Liver (tissue), 9 donors: Measurements from ENCODE around the gene EPHB6. TPM values are rescaled to one million over a fixed set of nuclear protein-coding genes. Genes with fewer than 3 reads are reported as not detected.

Experiments
- DNase-seq: peaks from one replicate; pipeline ENCODE4 v3.0.0-alpha.2; 2017; ENCODE audit warnings: low spot score
- H3K27ac ChIP-seq, 2 donors: one replicate each; pipeline ENCODE4 v1.7.0; 2013; ENCODE audit warnings: inconsistent platforms in 2 of 2, low read length in 2 of 2, control low read depth in 1 of 2, low read depth in 1 of 2, mild to moderate bottlenecking in 1 of 2
- H3K27me3 ChIP-seq, 4 donors: one replicate each; pipeline versions ENCODE4 v1.6.1 to v1.7.0; 2013; ENCODE audit warnings: low read length in 3 of 4, inconsistent platforms in 1 of 4, mild to moderate bottlenecking in 1 of 4, moderate library complexity in 1 of 4; ENCODE audit not compliant: control insufficient read depth in 4 of 4, insufficient read depth in 4 of 4
- H3K36me3 ChIP-seq, 4 donors: one replicate each; pipeline versions ENCODE4 v1.6.1 to v1.7.0; 2013; ENCODE audit warnings: low read length in 3 of 4, mild to moderate bottlenecking in 3 of 4, low read depth in 1 of 4, moderate library complexity in 1 of 4; ENCODE audit not compliant: control insufficient read depth in 4 of 4, insufficient read depth in 3 of 4
- H3K4me1 ChIP-seq, 4 donors: one replicate each; pipeline versions ENCODE4 v1.6.1 to v1.7.0; 2013; ENCODE audit warnings: low read length in 3 of 4, mild to moderate bottlenecking in 3 of 4, moderate library complexity in 1 of 4; ENCODE audit not compliant: control insufficient read depth in 4 of 4, insufficient read depth in 4 of 4
- H3K4me3 ChIP-seq, 3 donors: one replicate each; pipeline versions ENCODE4 v1.6.1 to v1.7.0; 2013; ENCODE audit warnings: low read length in 3 of 3, control low read depth in 1 of 3, low read depth in 1 of 3, mild to moderate bottlenecking in 1 of 3
- H3K9ac ChIP-seq, 2 donors: one replicate each; pipeline ENCODE4 v1.7.0; 2013; ENCODE audit warnings: low read length in 2 of 2, mild to moderate bottlenecking in 2 of 2, moderate library complexity in 2 of 2, control low read depth in 1 of 2, low read depth in 1 of 2
- H3K9me3 ChIP-seq, 4 donors: one replicate each; pipeline versions ENCODE4 v1.6.1 to v1.7.0; 2013; ENCODE audit warnings: low read length in 3 of 4; ENCODE audit not compliant: control insufficient read depth in 4 of 4
- CTCF ChIP-seq: fragments of 150-350 bp; IDR thresholded peaks from 2 replicates; pipeline ENCODE4 v1.5.1; 2017; ENCODE audit warnings: improper control_type of control experiment, low read depth, low read length; ENCODE audit not compliant: missing input control
- EGR1 ChIP-seq, 2 donors: IDR thresholded peaks; 2 replicates each; pipeline ENCODE4 v1.6.1; 2016 to 2018; ENCODE audit warnings: antibody characterized with exemption in 2 of 2, low read depth in 2 of 2
- FOXA1 ChIP-seq: IDR thresholded peaks from 2 replicates; pipeline ENCODE4 v1.6.1; 2016; ENCODE audit warnings: antibody characterized with exemption
- FOXA2 ChIP-seq: IDR thresholded peaks from 2 replicates; pipeline ENCODE4 v1.6.1; 2016; ENCODE audit warnings: antibody characterized with exemption
- HNF4A ChIP-seq, 2 donors: conservative IDR thresholded peaks; 2 replicates each; pipeline ENCODE4 v1.6.1; 2016; ENCODE audit warnings: antibody characterized with exemption in 2 of 2, mild to moderate bottlenecking in 2 of 2
- HNF4G ChIP-seq: IDR thresholded peaks from 2 replicates; pipeline ENCODE4 v1.6.1; 2016; ENCODE audit warnings: antibody characterized with exemption
- JUND ChIP-seq, 2 donors: IDR thresholded peaks; 2 replicates each; pipeline ENCODE4 v1.6.1; 2016; ENCODE audit warnings: antibody characterized with exemption in 2 of 2
- NR2F2 ChIP-seq: IDR thresholded peaks from 2 replicates; pipeline ENCODE4 v1.6.1; 2016; ENCODE audit warnings: antibody characterized with exemption
- REST ChIP-seq: IDR thresholded peaks from 2 replicates; pipeline ENCODE4 v1.6.1; 2016; ENCODE audit warnings: antibody characterized with exemption, mild to moderate bottlenecking
- RXRA ChIP-seq, 2 donors: IDR thresholded peaks; 2 replicates each; pipeline ENCODE4 v1.6.1; 2017 to 2018; ENCODE audit warnings: antibody characterized with exemption in 2 of 2, mild to moderate bottlenecking in 1 of 2
- TAF1 ChIP-seq: conservative IDR thresholded peaks from 2 replicates; pipeline ENCODE4 v1.6.1; 2016; ENCODE audit warnings: antibody characterized with exemption, mild to moderate bottlenecking
- WGBS: extraction: QIAGEN DNeasy Blood & Tissue Kit; methylation state at CpG from one replicate; pipeline ENCODE4 v1.1.7; 2013; 5-methylcytosine and 5-hydroxymethylcytosine counted together
- polyA plus RNA-seq, 2 donors: library from polyadenylated mRNA; stranded (reverse) in 1 of 2; unstranded in 1 of 2; fragments of 200-250 nt in 1 of 2; fragments of >200 nt in 1 of 2; fragmentation: Nextera tagmentation in 1 of 2; extraction: Ambion mirVana in 1 of 2; gene quantifications; one replicate each; pipeline versions ENCODE4 v1.2.1 to v1.2.3, GENCODE V29; 2013 to 2015
- total RNA-seq, 2 donors: library from RNA; depleted of rRNA; stranded (reverse); fragments of >200 nt; gene quantifications; one replicate each; pipeline ENCODE4 v1.2.3, GENCODE V29; 2014
- TF ChIP-seq, protein P1 (sequence below): IDR thresholded peaks from 2 replicates; pipeline ENCODE4 v1.6.1; 2016; ENCODE audit warnings: antibody characterized with exemption
- donor health status: healthy.
- donor health status: healthy.
- donor health status: healthy.
- donor health status: healthy.
- donor health status: healthy.

EPHB6 gene
- total and polyA plus RNA-seq, 4 donors: 1.2 to 4.3 (median 2.0) TPM

DNA sequence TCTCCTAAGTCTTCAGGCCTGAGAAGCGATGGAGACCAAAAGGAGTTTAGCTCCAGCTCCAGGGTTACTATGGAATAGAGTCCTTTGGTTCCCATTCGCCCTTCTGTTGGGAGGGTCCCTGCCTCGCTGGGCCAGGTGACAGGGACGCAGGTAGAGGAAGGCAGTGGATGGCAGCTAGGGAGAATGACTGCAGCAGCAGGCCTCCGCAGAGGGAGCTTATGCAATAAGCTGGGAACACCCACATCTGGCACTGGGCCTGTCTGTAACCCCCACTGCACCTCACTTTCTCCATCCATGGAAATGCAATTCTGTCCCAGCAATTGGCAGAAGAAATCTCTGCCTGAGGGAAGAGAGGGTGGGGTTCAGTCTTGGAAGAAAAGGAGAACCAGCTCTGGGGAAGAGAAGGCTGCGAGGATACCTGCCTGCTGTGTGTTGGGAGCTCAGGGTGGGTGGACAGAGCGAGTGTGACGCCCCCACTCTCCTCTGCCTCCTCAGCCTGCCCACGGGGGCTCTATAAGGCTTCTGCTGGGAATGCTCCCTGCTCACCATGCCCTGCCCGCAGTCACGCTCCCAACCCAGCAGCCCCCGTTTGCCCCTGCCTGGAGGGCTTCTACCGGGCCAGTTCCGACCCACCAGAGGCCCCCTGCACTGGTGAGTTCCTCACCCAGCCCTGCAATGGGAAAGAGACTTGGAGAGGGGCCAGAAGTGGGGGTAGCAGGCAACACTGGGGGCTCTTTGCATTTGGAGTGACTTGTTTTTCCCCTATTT is 10.3 kb downstream of the EPHB6 start:
- WGBS: 78% methylated on average over 14 of the region's 14 CpGs
- Histone ChIP-seq H3K9ac (no peak overlapping the region), H3K9me3 (no peaks in the 10 kb centered on the region), H3K27me3 (no peaks in the 10 kb centered on the region), H3K4me1 (no peaks in the 10 kb centered on the region), H3K4me3 (no peak overlapping the region), H3K27ac (no peak overlapping the region), H3K36me3 (peaks cover 0 to 2% (median 0%) of the 10 kb centered on the region in 4 donors)
- peak; percentile 27 for DNase-seq
- TF ChIP-seq HNF4A (conservative IDR thresholded peaks at IDR 0.05) (no peak), CTCF (no peak), REST (no peak), RXRA (IDR thresholded peaks at IDR 0.05) (no peak), TAF1 (no peak), FOXA2 (no peak), HNF4G (no peak)
- TF ChIP-seq, protein P1, sequence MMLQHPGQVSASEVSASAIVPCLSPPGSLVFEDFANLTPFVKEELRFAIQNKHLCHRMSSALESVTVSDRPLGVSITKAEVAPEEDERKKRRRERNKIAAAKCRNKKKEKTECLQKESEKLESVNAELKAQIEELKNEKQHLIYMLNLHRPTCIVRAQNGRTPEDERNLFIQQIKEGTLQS: no peak

GRCh38 chr7:142865766-142866165 is 10.9 kb downstream of the EPHB6 start:
- H3K9me3 ChIP-seq: no peaks in the 10 kb centered on the region

More at GRCh38 chr7:142865766-142866165, 10.9 kb downstream of the EPHB6 start:
- DNase-seq: peak; percentile 19
- WGBS: 51% methylated on average over 13 of the region's 13 CpGs
- Histone ChIP-seq H3K4me1 (no peaks in the 10 kb centered on the region), H3K9ac (no peak overlapping the region), H3K4me3 (no peak overlapping the region), H3K27ac (no peak overlapping the region), H3K27me3 (no peaks in the 10 kb centered on the region), H3K36me3 (peaks cover 0 to 2% (median 0%) of the 10 kb centered on the region in 4 donors)
- TF ChIP-seq REST (no peak), EGR1 (IDR thresholded peaks at IDR 0.05; ENCODE audit: low read depth in 2 of 2) (no peak), JUND (IDR thresholded peaks at IDR 0.05) (no peak), HNF4A (conservative IDR thresholded peaks at IDR 0.05) (no peak), HNF4G (no peak), RXRA (IDR thresholded peaks at IDR 0.05) (no peak), FOXA1 (no peak), NR2F2 (no peak)
